GM23248 (cell line): Measurements from ENCODE around the gene SULT1C2.

Source experiments
- EZH2 ChIP-seq: fragments of 200-600 bp; sonication (generic); IDR thresholded peaks from 2 replicates; pipeline ENCODE4 v1.6.1; 2018; ENCODE audit warnings: antibody characterized with exemption, mild to moderate bottlenecking; ENCODE audit not compliant: insufficient read depth, poor library complexity, severe bottlenecking
- EZH2phosphoT487 ChIP-seq: fragments of 200-600 bp; sonication (generic); IDR thresholded peaks from 2 replicates; pipeline ENCODE4 v1.6.1; 2018; ENCODE audit warnings: antibody characterized with exemption, moderate library complexity, mild to moderate bottlenecking, low read depth; ENCODE audit not compliant: insufficient read depth

DNA sequence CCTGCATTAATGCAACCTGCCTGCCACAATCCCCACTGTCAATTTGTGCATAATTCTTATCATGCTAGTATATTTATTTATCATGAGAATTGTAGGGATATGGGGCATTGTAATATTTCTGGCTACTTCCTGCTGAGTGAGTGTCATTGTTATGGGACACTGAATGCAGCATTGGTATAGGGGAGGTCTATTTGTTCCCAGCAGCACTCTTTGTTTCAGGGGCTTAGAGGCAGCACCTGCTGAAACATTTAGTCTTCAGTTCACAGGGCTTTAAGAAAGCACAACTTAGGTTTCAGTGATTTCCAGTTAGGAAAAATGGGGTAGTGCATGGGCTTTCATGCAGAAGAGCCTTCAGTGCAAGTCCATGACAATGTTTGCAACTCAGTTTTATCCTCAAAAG is 25.3 kb upstream of the SULT1C2 start:
- TF ChIP-seq EZH2, result no peak
- no peak for TF ChIP-seq EZH2phosphoT487
